Measurements from ENCODE around the gene RTRAF.

DNA sequence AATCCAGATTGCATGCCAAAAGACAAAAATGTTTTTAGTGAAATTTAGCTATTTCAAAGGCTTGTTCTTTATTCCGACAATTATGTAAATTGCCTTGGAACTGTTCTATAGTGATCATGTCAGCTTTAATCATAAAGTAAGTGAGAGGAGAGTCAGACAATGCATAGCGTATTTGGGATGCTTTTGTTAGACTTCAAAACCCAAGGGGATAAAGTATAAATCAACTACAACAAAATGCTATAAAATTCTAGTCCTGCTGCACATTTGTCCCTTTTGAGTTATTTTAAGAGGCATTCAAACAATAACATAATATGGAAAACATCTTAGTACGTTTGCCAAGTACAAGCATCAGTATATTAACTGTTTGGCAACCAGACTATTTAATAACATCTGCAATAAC is 11.3 kb downstream of the RTRAF start:
- TF ChIP-seq, protein P1, sequence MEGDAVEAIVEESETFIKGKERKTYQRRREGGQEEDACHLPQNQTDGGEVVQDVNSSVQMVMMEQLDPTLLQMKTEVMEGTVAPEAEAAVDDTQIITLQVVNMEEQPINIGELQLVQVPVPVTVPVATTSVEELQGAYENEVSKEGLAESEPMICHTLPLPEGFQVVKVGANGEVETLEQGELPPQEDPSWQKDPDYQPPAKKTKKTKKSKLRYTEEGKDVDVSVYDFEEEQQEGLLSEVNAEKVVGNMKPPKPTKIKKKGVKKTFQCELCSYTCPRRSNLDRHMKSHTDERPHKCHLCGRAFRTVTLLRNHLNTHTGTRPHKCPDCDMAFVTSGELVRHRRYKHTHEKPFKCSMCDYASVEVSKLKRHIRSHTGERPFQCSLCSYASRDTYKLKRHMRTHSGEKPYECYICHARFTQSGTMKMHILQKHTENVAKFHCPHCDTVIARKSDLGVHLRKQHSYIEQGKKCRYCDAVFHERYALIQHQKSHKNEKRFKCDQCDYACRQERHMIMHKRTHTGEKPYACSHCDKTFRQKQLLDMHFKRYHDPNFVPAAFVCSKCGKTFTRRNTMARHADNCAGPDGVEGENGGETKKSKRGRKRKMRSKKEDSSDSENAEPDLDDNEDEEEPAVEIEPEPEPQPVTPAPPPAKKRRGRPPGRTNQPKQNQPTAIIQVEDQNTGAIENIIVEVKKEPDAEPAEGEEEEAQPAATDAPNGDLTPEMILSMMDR (IDR thresholded peaks at IDR 0.05), result no peak
- no peak for TF ChIP-seq POLR2A (IDR thresholded peaks at IDR 0.05)

Measured in right lobe of liver (tissue), 4 donors.